Fibroblast of gingiva (primary cell): ENCODE results near the gene DAAM2.
A peak's percentile ranks its signal among the peaks of the same experiment; 100 is the strongest.

Source experiments
- DNase-seq: peaks from one replicate; pipeline ENCODE4 v3.0.0-alpha.2; 2011; ENCODE audit warnings: low read depth

DAAM2 gene

GRCh38 chr6:39791850-39792539 is at the start of gene DAAM2:
DAAM2 (plus strand) TSS chr6:39792376; CDS start chr6:39856303, 63,927 bp downstream.
- DNase-seq: peak; percentile 26

- DNase-seq: no peak
Measured at GRCh38 chr6:39746795-39747194, 45.4 kb upstream of the DAAM2 start.

GRCh38 chr6:39752835-39753724 is 39.1 kb upstream of the DAAM2 start:
- DNase-seq: no peak

GRCh38 chr6:39753725-39754045 is 38.5 kb upstream of the DAAM2 start:
- DNase-seq: no peak

GRCh38 chr6:39754514-39755115 is 37.6 kb upstream of the DAAM2 start:
- DNase-seq: no peak

GRCh38 chr6:39755231-39755630 is 36.9 kb upstream of the DAAM2 start:
- no peak for DNase-seq

- no peak for DNase-seq
Measured at GRCh38 chr6:39756582-39756981, 35.6 kb upstream of the DAAM2 start.

GRCh38 chr6:39758905-39759605 is 33.1 kb upstream of the DAAM2 start:
- DNase-seq: no peak

GRCh38 chr6:39760226-39760952 is 31.8 kb upstream of the DAAM2 start:
- no peak for DNase-seq

- no peak for DNase-seq
Measured at GRCh38 chr6:39765508-39766065, 26.6 kb upstream of the DAAM2 start.

GRCh38 chr6:39769012-39769411 is 23.2 kb upstream of the DAAM2 start:
- no peak for DNase-seq

- no peak for DNase-seq
Measured at GRCh38 chr6:39770446-39770845, 21.7 kb upstream of the DAAM2 start.

- DNase-seq: no peak
Measured at GRCh38 chr6:39772559-39773273, 19.5 kb upstream of the DAAM2 start.

GRCh38 chr6:39773782-39774181 is 18.4 kb upstream of the DAAM2 start:
- DNase-seq: no peak

GRCh38 chr6:39776581-39776980 is 15.6 kb upstream of the DAAM2 start:
- no peak for DNase-seq

GRCh38 chr6:39777218-39777617 is 15.0 kb upstream of the DAAM2 start:
- DNase-seq: no peak

- DNase-seq: no peak
Measured at GRCh38 chr6:39777661-39778060, 14.5 kb upstream of the DAAM2 start.

GRCh38 chr6:39778581-39779255 is 13.5 kb upstream of the DAAM2 start:
- peak; percentile 35 for DNase-seq

- no peak for DNase-seq
Measured at GRCh38 chr6:39785281-39785680, 6.9 kb upstream of the DAAM2 start.

- peak; percentile 27 for DNase-seq
Measured at GRCh38 chr6:39786649-39787048, 5.5 kb upstream of the DAAM2 start.
